ENCODE data around the gene MAN2B1.

MAN2B1 gene

DNA sequence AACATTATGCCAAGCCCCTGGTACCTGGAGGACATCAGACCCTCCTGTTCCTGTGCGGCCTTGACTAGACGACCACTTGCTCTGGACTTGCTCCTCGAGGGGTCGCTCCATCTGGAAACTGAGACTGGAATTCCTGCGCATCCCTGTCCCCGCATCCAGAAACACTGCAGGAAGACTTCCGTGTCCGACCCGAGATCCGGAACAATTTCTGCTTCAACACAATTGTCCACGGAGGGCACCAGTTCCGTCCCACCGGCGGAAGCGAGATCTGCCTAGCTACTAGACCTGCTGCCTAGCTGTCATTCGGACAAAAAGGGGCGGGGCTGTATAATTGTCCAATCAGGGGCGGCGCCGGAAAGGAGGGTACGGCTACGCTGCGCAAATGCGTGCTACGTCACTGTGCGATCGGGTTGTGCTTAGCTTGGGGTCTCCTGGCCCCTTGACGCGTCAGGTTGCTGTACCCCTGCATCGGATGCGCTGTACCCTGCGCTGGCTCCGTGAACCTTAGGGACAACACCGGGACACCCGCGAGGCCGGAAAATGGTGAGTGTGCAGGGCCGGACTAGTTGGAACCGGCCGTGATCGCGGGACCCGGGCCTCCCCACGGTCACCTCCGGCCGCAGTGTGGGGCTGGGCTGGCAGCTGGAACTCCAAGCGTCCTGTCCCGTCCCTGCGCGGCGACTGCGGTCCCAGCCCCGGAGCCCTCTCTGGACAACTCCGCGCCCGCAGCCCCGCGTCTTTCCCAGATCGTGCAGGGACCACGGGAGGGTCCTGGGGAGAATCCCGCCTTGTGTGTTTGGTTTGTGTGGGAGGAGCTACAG, 55.8 kb downstream of the MAN2B1 start, which contains the start of the genes ZNF490 and ZNF791:
Gene ZNF490 (minus strand): TSS at position 274 of the 821 bp plus-strand sequence. CDS start 133 bp downstream, at position 141.
Gene ZNF791 (plus strand): TSS at position 381 of the 821 bp plus-strand sequence. CDS start 160 bp downstream, at position 541.
- DNase-seq: peak; percentile 96

DNA sequence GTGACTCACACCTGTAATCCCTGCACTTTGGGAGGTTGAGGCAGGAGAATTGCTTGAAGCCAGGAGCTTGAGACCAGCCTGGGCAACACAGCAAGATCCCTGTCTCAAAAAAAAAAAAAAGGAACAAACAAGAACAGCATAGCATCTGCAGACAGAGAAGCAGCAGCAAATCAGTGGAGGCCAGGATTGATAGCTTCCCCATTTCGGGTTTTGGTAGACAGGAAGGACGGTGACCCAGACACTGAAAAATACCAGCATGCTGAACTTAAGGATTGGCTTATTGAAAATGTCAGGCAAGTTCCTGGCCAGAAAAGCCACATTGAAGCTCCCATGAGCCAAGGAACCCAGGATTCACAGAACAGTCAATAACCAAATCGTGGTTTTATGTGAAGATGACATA, 58.9 kb downstream of the MAN2B1 start:
- no peak for DNase-seq

DNA sequence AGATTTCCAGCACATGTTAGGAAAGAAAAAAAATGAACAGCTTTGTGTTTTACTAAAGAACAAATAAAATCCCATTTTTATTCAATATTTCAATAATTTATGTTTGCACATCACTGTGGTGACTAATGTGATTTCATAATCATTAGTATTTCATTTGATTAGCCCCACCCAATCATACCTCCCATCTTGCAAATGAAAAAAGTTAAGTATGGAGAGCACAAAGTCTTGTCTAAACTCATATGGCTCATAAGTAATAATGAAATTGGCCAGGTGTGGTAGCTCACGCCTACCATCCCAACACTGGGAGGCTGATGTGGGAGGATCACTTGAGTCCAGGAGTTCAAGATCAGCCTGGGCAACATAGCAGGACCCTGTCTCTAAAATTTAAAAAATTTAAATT, 59.7 kb downstream of the MAN2B1 start:
- DNase-seq: no peak

DNA sequence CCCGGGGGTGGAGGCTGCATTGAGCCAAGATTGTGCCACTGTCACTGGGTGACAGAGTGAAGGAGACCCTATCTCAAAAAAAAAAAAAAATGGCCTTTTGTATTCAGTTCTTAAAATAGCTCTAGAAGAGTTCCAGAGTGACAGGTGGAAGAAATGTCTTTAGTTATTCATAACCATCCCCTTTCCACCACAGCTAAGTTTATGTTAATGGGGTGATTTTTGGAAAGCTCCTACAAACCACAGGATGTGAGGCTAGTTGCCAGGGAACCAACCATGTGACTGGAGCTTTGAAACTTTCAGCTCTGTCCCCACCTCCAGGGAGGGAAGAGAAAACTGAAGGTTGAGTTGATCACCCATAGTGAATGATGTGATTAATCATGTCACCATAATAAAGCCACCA, 62.8 kb downstream of the MAN2B1 start:
- no peak for DNase-seq

DNA sequence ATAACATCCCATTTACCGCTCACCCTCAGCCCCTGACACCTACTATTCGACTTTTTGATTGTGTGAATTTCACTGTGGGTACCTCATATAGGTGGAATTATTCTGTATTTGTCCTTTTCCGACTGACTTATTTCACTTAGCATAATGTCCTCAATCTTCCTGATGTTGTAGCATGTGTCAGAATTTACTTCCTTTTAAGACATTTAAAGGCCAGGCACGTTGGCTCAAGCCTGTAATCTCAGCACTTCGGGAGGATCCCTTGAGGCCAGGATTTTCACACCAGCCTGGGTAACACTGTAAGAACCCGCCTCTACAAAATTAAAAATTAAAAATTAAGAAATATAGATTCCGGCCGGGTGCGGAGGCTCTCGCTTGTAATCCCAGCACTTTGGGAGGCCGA, 68.9 kb downstream of the MAN2B1 start:
- DNase-seq: no peak

DNA sequence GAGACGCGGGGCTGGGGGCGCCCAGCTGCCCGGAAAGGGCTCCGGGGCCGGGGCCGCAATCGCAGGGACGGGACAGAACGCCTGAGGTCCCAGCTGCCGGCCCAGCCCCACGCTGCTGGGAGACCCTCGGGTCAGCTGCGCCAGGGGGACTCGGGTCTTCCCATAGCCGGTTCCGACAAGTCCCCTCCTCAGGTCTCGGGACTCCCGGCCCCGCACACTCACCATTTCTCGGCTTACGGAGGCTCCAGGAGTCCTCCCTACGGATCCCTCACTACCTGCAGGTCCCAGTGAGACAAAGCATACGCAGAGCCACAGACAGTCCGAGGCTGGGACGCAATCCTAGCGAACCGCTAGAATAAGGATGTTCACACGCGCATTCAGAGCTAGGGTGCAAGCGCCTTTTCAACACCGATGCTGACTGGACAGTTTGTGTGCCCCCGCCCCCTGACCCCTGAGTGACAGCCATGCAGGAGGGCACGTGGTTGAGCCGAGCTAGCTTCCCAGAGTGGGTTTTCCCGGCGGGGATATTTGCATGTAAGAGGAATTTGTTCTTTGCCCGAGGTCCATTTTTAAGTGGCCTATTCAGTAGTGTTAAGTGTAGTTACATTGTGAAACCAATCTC, 69.5 kb downstream of the MAN2B1 start:
- no peak for DNase-seq
